ENCODE data around the gene SORL1. TPM values are rescaled to one million over a fixed set of nuclear protein-coding genes. Genes with fewer than 3 reads are reported as not detected.

SORL1 gene
- total RNA-seq, 1 experiment from 2014 or later, result 68.3 TPM

DNA sequence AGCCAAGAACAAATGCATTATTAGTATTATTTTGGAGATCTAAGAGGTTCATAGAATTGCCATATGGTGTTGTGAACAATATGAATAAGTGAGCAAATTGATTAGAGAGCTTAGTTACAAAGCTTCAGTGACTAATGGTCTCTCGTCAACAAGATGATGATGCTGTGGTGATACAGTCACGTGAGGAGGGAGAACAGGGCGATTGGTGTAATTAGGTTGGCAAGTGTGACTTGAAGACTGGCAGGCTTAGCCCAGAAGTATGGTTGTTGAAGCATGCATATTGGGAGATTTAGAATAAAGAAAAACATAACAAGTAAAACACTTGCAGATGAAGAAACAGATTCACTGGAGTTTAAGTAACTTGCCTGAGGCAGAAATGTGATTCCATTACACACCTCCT, 101.3 kb downstream of the SORL1 start:
- no peak overlapping the region for H2AK5ac ChIP-seq (ENCODE audit: insufficient read length, low read length)
- H3K56ac ChIP-seq (ENCODE audit: insufficient read length, low read depth, low read length), result no peak overlapping the region
- H3K4me1 Mint-ChIP-seq, result peaks cover 3 to 6% of the 10 kb centered on the region in 2 experiments; a peak in 3 of 4 replicates
- no peak overlapping the region for H3K4ac ChIP-seq (ENCODE audit: low read depth, low read length)
- H4K91ac ChIP-seq (ENCODE audit: insufficient read length, low read depth, low read length), result no peak overlapping the region
- H2BK15ac ChIP-seq (ENCODE audit: low read depth, low read length), result no peak overlapping the region
- no peak overlapping the region for H2BK12ac ChIP-seq (ENCODE audit: insufficient read length, low read depth, low read length)
- H2BK20ac ChIP-seq (ENCODE audit: low read depth, low read length, poor library complexity, severe bottlenecking), result no peak overlapping the region
- no peaks in the 10 kb centered on the region for H3K79me2 ChIP-seq (ENCODE audit: insufficient read depth, low read length)
- no peaks in the 10 kb centered on the region for H3K23me2 ChIP-seq (ENCODE audit: insufficient read length, low read depth, low read length, poor library complexity, severe bottlenecking)
- H3K4me2 ChIP-seq (ENCODE audit: insufficient read depth, insufficient read length, low read length), result no peak overlapping the region
- H2AFZ ChIP-seq (ENCODE audit: low read length), result no peak overlapping the region
- no peak overlapping the region for H2BK120ac ChIP-seq (ENCODE audit: low read depth, low read length, poor library complexity, severe bottlenecking)
- H3K9ac ChIP-seq (ENCODE audit: extremely low read depth, insufficient read length, low read length), result no peak overlapping the region
- no peaks in the 10 kb centered on the region for H3K9me3 Mint-ChIP-seq
- no peak overlapping the region for H3T11ph ChIP-seq (ENCODE audit: low read length)
- peaks cover 21 to 63% (median 43%) of the 10 kb centered on the region in 3 experiments; a peak in 6 of 7 replicates for H3K36me3 Mint-ChIP-seq (ENCODE audit: insufficient read depth in 1 of 3, low read depth in 3 of 3)
- DNase-seq, result no peak
- H3K23ac ChIP-seq (ENCODE audit: insufficient read length, low read depth, low read length), result no peak overlapping the region
- no peaks in the 10 kb centered on the region for H4K20me1 ChIP-seq (ENCODE audit: control insufficient read depth, insufficient read depth, insufficient read length)
- no peak overlapping the region for H3K4me3 Mint-ChIP-seq
- no peaks in the 10 kb centered on the region for H3K27me3 ChIP-seq (ENCODE audit: insufficient read depth, low read length)
- no peak overlapping the region for H4K5ac ChIP-seq (ENCODE audit: insufficient read length, low read depth, low read length)
- H3K18ac ChIP-seq (ENCODE audit: insufficient read length, low read depth, low read length), result no peak overlapping the region
- no peaks in the 10 kb centered on the region for H3K4me1 ChIP-seq (ENCODE audit: insufficient read depth, low read length)
- TF ChIP-seq, protein P1, sequence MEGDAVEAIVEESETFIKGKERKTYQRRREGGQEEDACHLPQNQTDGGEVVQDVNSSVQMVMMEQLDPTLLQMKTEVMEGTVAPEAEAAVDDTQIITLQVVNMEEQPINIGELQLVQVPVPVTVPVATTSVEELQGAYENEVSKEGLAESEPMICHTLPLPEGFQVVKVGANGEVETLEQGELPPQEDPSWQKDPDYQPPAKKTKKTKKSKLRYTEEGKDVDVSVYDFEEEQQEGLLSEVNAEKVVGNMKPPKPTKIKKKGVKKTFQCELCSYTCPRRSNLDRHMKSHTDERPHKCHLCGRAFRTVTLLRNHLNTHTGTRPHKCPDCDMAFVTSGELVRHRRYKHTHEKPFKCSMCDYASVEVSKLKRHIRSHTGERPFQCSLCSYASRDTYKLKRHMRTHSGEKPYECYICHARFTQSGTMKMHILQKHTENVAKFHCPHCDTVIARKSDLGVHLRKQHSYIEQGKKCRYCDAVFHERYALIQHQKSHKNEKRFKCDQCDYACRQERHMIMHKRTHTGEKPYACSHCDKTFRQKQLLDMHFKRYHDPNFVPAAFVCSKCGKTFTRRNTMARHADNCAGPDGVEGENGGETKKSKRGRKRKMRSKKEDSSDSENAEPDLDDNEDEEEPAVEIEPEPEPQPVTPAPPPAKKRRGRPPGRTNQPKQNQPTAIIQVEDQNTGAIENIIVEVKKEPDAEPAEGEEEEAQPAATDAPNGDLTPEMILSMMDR (conservative IDR thresholded peaks at IDR 0.05), result no peak
- no CpG with 5 or more reads among the region's 3 CpGs for WGBS (ENCODE audit: extremely low coverage, insufficient read length, low lambda C conversion rate)
- H3K27me3 Mint-ChIP-seq (ENCODE audit: low read depth), result no peaks in the 10 kb centered on the region
- H3K9me3 ChIP-seq (ENCODE audit: control insufficient read depth, low read depth, low read length), result no peaks in the 10 kb centered on the region
- no peak overlapping the region for H2BK5ac ChIP-seq (ENCODE audit: insufficient read length, low read length)
- no peak overlapping the region for H3K27ac ChIP-seq (ENCODE audit: insufficient read length, low read depth, low read length)
- H4K8ac ChIP-seq (replicated peaks; ENCODE audit: insufficient read length, low read depth, low read length), result no peak overlapping the region
- no peaks in the 10 kb centered on the region for H3K79me1 ChIP-seq (ENCODE audit: insufficient read depth, low read depth, low read length, poor library complexity, severe bottlenecking)
- no peak overlapping the region for H3K14ac ChIP-seq (ENCODE audit: insufficient read depth, low read length)
- H3K27ac Mint-ChIP-seq, result no peak overlapping the region; a peak in 1 of 7 replicates

All from H9 (cell line).